ENCODE measurements around the gene CCT4. TPM values are rescaled to one million over a fixed set of nuclear protein-coding genes. Genes with fewer than 3 reads are reported as not detected.

CCT4 gene

DNA sequence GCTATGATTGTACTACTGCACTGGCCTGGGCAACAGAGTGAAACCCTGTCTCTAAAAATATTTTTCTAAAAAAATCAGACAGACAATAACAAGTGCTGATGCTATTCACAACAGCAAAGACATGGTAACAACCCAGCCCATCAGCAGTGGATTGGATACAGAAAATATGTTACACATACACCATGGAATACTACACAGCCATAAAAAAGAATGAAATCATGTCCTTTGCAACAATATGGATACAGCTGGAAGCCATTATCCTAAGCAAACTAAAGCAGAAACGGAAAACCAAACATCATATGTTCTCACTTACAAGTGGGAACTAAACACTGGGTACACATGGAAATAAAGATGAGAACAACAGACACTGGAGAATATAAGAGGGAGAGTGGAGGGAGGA lies 54.5 kb downstream of the CCT4 start:
- no peak overlapping the region for H3K23ac ChIP-seq (ENCODE audit: low read depth, low read length, poor library complexity)
- H2AFZ ChIP-seq (ENCODE audit: low read length) = no peak overlapping the region
- H3K14ac ChIP-seq (ENCODE audit: low read length) = no peak overlapping the region
- H3K9ac ChIP-seq (ENCODE audit: low read depth, low read length, poor library complexity) = no peak overlapping the region
- no peak overlapping the region for H2AK5ac ChIP-seq (ENCODE audit: low read depth, low read length)
- H3K4me2 ChIP-seq (ENCODE audit: insufficient read depth, low read length, poor library complexity, severe bottlenecking) = no peak overlapping the region
- no peak overlapping the region for H2BK12ac ChIP-seq (ENCODE audit: low read length)
- no peak overlapping the region for H2BK5ac ChIP-seq (ENCODE audit: low read length)
- no peak overlapping the region for H4K8ac ChIP-seq (ENCODE audit: low read depth, low read length)
- H2BK120ac ChIP-seq (ENCODE audit: low read depth, low read length) = no peak overlapping the region
- H3K18ac ChIP-seq (ENCODE audit: low read length) = no peak overlapping the region
- H3K4me1 ChIP-seq (ENCODE audit: control insufficient read depth in 2 of 2, insufficient read depth in 1 of 2, low read depth in 1 of 2, low read length in 2 of 2) = peaks cover 0 to 2% of the 10 kb centered on the region in 2 donors
- no peaks in the 10 kb centered on the region for H3K79me1 ChIP-seq (ENCODE audit: low read depth, low read length)
- peaks cover 0 to 66% of the 10 kb centered on the region in 2 donors for H3K36me3 ChIP-seq (replicated peaks in 1 of 2; ENCODE audit: control insufficient read depth in 2 of 2, insufficient read depth in 2 of 2, low read length in 2 of 2)
- no peak overlapping the region for H3K4me3 ChIP-seq (ENCODE audit: low read length in 2 of 2)
- WGBS, 2 donors (ENCODE audit: extremely low coverage in 2 of 2, insufficient read length in 2 of 2, insufficient replicate concordance in 1 of 2) = no CpG with 5 or more reads among the region's 1 CpG
- H3K4ac ChIP-seq (ENCODE audit: low read length) = no peak overlapping the region
- H4K91ac ChIP-seq (ENCODE audit: low read depth, low read length, poor library complexity) = no peak overlapping the region
- DNase-seq (ENCODE audit: low spot score) = no peak
- no peaks in the 10 kb centered on the region for H3K27me3 ChIP-seq (ENCODE audit: control insufficient read depth in 3 of 3, insufficient read depth in 3 of 3, low read depth in 1 of 3, low read length in 3 of 3)
- H3K27ac ChIP-seq (replicated peaks; ENCODE audit: low read length) = no peak overlapping the region
- no peaks in the 10 kb centered on the region for H3K9me3 ChIP-seq (replicated peaks in 1 of 2; ENCODE audit: control insufficient read depth in 2 of 2, insufficient read depth in 1 of 2, low read depth in 1 of 2, low read length in 2 of 2)
- no peak overlapping the region for H2BK15ac ChIP-seq (ENCODE audit: low read length)

DNA sequence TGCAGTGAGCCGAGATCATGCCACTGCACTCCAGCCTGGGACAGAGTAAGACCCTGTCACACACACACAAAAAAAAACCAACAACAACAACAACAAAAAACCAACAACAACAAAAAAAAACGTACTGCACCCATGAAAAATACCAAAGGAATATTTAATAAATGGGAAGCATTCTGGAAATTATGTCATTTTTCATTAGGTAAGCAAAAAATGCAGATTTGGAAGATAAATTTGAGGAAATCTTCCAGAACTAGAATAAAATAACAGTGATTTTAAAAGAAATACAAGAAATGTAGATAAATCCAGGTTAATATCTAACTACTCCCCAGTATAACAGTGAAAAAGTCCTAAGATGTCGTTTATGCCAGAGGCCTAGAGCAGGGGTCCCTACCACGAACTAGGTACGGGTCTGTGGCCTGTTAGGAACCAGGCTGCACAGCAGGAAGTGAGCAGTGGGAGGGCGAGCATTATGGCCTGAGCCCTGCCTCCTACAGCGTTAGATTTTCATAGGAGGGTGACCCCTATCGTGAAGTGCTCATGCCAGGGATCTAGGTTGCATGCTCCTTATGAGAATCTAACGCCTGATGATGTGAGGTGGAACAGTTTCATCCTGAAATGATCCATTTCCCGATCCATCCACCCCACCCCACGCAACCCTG lies 56.1 kb downstream of the CCT4 start:
- peaks cover 0 to 2% of the 10 kb centered on the region in 2 donors for H3K4me1 ChIP-seq (ENCODE audit: control insufficient read depth in 2 of 2, insufficient read depth in 1 of 2, low read depth in 1 of 2, low read length in 2 of 2)
- 100% methylated on average over 1 of the region's 11 CpGs; no CpG with 5 or more reads in 1 of the 2 donors for WGBS, 2 donors (ENCODE audit: extremely low coverage in 2 of 2, insufficient read length in 2 of 2, insufficient replicate concordance in 1 of 2)

DNA sequence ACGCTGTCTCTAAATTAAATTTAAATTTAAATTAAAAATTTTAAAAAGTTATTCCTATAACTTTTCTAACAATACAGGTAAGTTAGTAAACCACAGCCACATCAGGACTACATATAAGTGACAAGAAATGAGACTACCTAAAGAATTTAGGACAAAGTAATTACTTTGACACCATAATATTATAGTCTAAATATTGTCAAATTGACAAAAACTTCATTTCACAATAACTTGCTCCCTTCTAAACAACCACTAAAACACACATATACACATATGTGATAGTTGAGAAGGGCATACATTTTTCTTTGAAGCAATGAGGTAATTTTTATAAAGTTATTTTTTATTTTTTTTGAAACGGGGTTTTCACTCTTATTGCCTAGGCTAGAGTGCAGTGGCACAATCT lies 66.2 kb downstream of the CCT4 start:
- no CpG with 5 or more reads among the region's 2 CpGs for WGBS, 2 donors (ENCODE audit: extremely low coverage in 2 of 2, insufficient read length in 2 of 2, insufficient replicate concordance in 1 of 2)
- no peaks in the 10 kb centered on the region for H3K79me1 ChIP-seq (ENCODE audit: low read depth, low read length)
- no peak overlapping the region for H2AK5ac ChIP-seq (ENCODE audit: low read depth, low read length)
- no peak for DNase-seq (ENCODE audit: low spot score)
- H2AFZ ChIP-seq (ENCODE audit: low read length) = no peak overlapping the region
- no peak overlapping the region for H3K4me3 ChIP-seq (ENCODE audit: low read length in 2 of 2)
- H2BK5ac ChIP-seq (ENCODE audit: low read length) = no peak overlapping the region
- no peak overlapping the region for H3K4ac ChIP-seq (ENCODE audit: low read length)
- peaks cover 0 to 7% of the 10 kb centered on the region in 2 donors for H3K4me1 ChIP-seq (ENCODE audit: control insufficient read depth in 2 of 2, insufficient read depth in 1 of 2, low read depth in 1 of 2, low read length in 2 of 2)
- no peak overlapping the region for H3K18ac ChIP-seq (ENCODE audit: low read length)
- H4K8ac ChIP-seq (ENCODE audit: low read depth, low read length) = no peak overlapping the region
- H3K27ac ChIP-seq (replicated peaks; ENCODE audit: low read length) = no peak overlapping the region
- no peak overlapping the region for H4K91ac ChIP-seq (ENCODE audit: low read depth, low read length, poor library complexity)
- no peak overlapping the region for H3K14ac ChIP-seq (ENCODE audit: low read length)
- H2BK15ac ChIP-seq (ENCODE audit: low read length) = no peak overlapping the region
- no peak overlapping the region for H3K9ac ChIP-seq (ENCODE audit: low read depth, low read length, poor library complexity)
- H2BK12ac ChIP-seq (ENCODE audit: low read length) = no peak overlapping the region
- H3K36me3 ChIP-seq (replicated peaks in 1 of 2; ENCODE audit: control insufficient read depth in 2 of 2, insufficient read depth in 2 of 2, low read length in 2 of 2) = peaks cover 2 to 20% of the 10 kb centered on the region in 2 donors
- H3K9me3 ChIP-seq (replicated peaks in 1 of 2; ENCODE audit: control insufficient read depth in 2 of 2, insufficient read depth in 1 of 2, low read depth in 1 of 2, low read length in 2 of 2) = no peaks in the 10 kb centered on the region
- H2BK120ac ChIP-seq (ENCODE audit: low read depth, low read length) = no peak overlapping the region
- H3K4me2 ChIP-seq (ENCODE audit: insufficient read depth, low read length, poor library complexity, severe bottlenecking) = no peak overlapping the region
- no peaks in the 10 kb centered on the region for H3K27me3 ChIP-seq (ENCODE audit: control insufficient read depth in 3 of 3, insufficient read depth in 3 of 3, low read depth in 1 of 3, low read length in 3 of 3)
- H3K23ac ChIP-seq (ENCODE audit: low read depth, low read length, poor library complexity) = no peak overlapping the region

More for the DNA sequence above, 56.1 kb downstream of the CCT4 start:
- no peak overlapping the region for H2BK12ac ChIP-seq (ENCODE audit: low read length)
- H2BK15ac ChIP-seq (ENCODE audit: low read length) = no peak overlapping the region
- no peak overlapping the region for H3K4ac ChIP-seq (ENCODE audit: low read length)
- no peak overlapping the region for H2BK5ac ChIP-seq (ENCODE audit: low read length)
- no peak overlapping the region for H2BK120ac ChIP-seq (ENCODE audit: low read depth, low read length)
- no peak overlapping the region for H3K18ac ChIP-seq (ENCODE audit: low read length)
- H2AFZ ChIP-seq (ENCODE audit: low read length) = no peak overlapping the region
- H3K14ac ChIP-seq (ENCODE audit: low read length) = no peak overlapping the region
- H3K36me3 ChIP-seq (replicated peaks in 1 of 2; ENCODE audit: control insufficient read depth in 2 of 2, insufficient read depth in 2 of 2, low read length in 2 of 2) = peaks cover 0 to 57% of the 10 kb centered on the region in 2 donors
- no peaks in the 10 kb centered on the region for H3K9me3 ChIP-seq (replicated peaks in 1 of 2; ENCODE audit: control insufficient read depth in 2 of 2, insufficient read depth in 1 of 2, low read depth in 1 of 2, low read length in 2 of 2)
- H4K91ac ChIP-seq (ENCODE audit: low read depth, low read length, poor library complexity) = no peak overlapping the region
- DNase-seq (ENCODE audit: low spot score) = no peak
- H3K4me2 ChIP-seq (ENCODE audit: insufficient read depth, low read length, poor library complexity, severe bottlenecking) = no peak overlapping the region
- H3K27me3 ChIP-seq (ENCODE audit: control insufficient read depth in 3 of 3, insufficient read depth in 3 of 3, low read depth in 1 of 3, low read length in 3 of 3) = no peaks in the 10 kb centered on the region
- H2AK5ac ChIP-seq (ENCODE audit: low read depth, low read length) = no peak overlapping the region
- H3K23ac ChIP-seq (ENCODE audit: low read depth, low read length, poor library complexity) = no peak overlapping the region
- H3K27ac ChIP-seq (replicated peaks; ENCODE audit: low read length) = no peak overlapping the region
- H4K8ac ChIP-seq (ENCODE audit: low read depth, low read length) = no peak overlapping the region
- no peak overlapping the region for H3K4me3 ChIP-seq (ENCODE audit: low read length in 2 of 2)
- H3K9ac ChIP-seq (ENCODE audit: low read depth, low read length, poor library complexity) = no peak overlapping the region
- H3K79me1 ChIP-seq (ENCODE audit: low read depth, low read length) = no peaks in the 10 kb centered on the region

Small RNA genes lying within 50 kb of the gene (small RNA-seq; reads per million reads assigned to genes)
- gene RF00019 (ENCODE audit: insufficient read depth) = not detected

Data from neuronal stem cell (in vitro differentiated cells).